Choroid plexus epithelial cell (primary cell): Measurements from ENCODE around the gene MTHFR.

Experiments used
- DNase-seq: peaks from one replicate; pipeline ENCODE4 v3.0.0-alpha.2; 2010; ENCODE audit warnings: low read depth
- H3K4me3 ChIP-seq: 2 replicates; pipeline ENCODE4 v1.5.1; 2011; ENCODE audit warnings: low read depth, mild to moderate bottlenecking, control low read depth, low read length, moderate library complexity
- CTCF ChIP-seq: conservative IDR thresholded peaks from 2 replicates; pipeline ENCODE4 v1.5.1; 2011; ENCODE audit warnings: low read depth, mild to moderate bottlenecking, control low read depth, inconsistent platforms, low read length, moderate library complexity

Gene MTHFR

DNA sequence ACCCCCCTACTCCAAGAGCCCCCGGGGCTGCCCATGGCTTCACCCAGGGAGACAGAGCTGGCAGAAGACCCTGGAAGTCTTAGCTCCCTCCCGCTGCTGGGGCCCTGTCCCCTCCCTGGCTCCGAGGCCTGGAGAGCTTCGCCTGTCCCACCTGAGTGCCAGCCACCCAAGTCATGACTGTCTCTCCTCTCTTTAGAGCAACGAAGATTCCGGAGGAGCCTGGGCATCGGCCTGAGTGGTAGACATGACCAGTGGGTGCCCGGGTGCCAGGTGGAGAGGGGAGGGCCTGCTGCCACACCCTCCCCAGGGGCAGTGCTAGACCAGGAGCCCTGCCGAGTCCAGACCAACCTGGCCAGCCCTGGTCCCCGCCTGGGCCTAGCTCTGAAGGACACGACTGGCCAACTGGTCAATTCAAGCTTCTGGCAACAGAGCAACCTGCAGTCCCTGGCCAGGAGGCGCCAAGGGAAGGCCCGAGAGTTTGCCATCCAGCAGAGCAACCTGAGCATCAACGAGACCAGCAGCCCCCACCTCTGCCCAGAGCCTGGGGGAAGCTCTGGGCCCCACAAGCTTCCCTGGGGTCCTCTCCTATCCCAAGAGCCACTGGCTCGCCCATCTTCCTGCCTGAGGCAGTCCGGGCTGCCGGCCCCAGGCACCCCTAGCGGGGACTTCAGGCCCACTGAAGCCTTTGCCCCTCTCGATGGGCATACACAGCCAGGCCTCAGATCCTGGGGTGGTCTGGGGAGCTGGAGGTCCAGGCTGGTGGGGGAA, 39.9 kb downstream of the MTHFR start:
- no peak for TF ChIP-seq CTCF
- no peak for DNase-seq
- no peak overlapping the region for H3K4me3 ChIP-seq

DNA sequence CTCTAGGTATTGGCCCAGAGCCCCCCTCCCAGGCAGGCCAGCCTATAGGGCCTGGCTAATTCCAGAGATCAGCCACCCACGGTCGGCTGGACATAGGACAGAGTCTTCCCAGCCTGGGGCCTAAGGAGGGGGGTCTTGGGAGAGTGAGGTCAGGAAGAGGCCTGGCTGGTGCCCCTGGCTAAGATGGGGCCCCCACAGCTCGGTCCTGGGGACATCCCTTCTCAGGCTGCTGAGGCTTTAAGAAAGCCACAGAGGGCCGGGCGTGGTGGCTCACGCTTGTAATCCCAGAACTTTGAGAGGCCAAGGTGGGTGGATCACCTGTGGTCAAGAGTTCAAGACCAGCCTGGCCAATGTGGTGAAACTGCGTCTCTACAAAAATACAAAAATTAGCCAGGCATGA, 41.2 kb downstream of the MTHFR start:
- no peak for DNase-seq
- TF ChIP-seq CTCF = no peak
- no peak overlapping the region for H3K4me3 ChIP-seq

GRCh38 chr1:11764115-11764514, 41.6 kb downstream of the MTHFR start:
- TF ChIP-seq CTCF = no peak
- DNase-seq = no peak
- H3K4me3 ChIP-seq = no peak overlapping the region

DNA sequence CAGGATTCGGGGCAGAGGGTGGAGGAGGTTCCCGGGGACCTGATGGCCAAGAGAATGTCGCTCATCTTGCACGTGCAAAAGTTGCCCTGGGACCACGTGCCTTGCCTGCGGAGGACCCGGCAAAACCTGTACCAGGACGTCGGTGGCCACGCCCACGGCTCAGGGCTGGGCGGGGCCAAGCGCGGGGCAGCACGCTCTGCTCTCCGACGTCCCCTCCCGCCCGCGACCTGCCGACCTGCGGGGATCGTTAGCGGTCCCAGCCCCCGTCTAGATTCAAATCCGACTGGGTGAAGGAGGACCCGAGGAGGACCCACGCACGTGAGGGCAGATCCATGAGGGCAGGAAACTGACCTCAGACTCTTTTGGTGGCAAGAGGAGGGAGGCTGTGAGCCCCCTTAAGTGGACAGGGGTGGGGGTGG, 43.8 kb downstream of the MTHFR start, which contains the start of gene C1orf167:
C1orf167 (plus strand) TSS at position 206 of the 419 bp plus-strand sequence. CDS start 2,208 bp downstream, outside the sequence.
- no peak for DNase-seq
- no peak within 1 kb of the TSS for H3K4me3 ChIP-seq
- no peak for TF ChIP-seq CTCF

GRCh38 chr1:11761285-11761684, 44.5 kb downstream of the MTHFR start:
- no peak for TF ChIP-seq CTCF

GRCh38 chr1:11759791-11760190, 46.0 kb downstream of the MTHFR start:
- no peak for DNase-seq
- no peak for TF ChIP-seq CTCF
- no peak overlapping the region for H3K4me3 ChIP-seq

More at GRCh38 chr1:11761285-11761684, 44.5 kb downstream of the MTHFR start:
- H3K4me3 ChIP-seq = no peak overlapping the region
- no peak for DNase-seq

- no peak overlapping the region for H3K4me3 ChIP-seq
- no peak for DNase-seq
- TF ChIP-seq CTCF = no peak
Observed at GRCh38 chr1:11757047-11757446, 48.7 kb downstream of the MTHFR start.
